Measurements from ENCODE around the gene LRCH4. TPM values are rescaled to one million over a fixed set of nuclear protein-coding genes. Genes with fewer than 3 reads are reported as not detected.
"Not testable (repeated sequence)": the region's sequence is repeated elsewhere in the genome, so short reads cannot be mapped to it uniquely, and the experiment has no call there.

Gene LRCH4
- polyA plus RNA-seq, 1 experiment: 11.3 TPM

GRCh38 chr7:100539436-100540006 lies 46.4 kb downstream of the LRCH4 start:
- DNase-seq (ENCODE audit: low read depth, low spot score): no peak
- Histone ChIP-seq H3K9me3 (ENCODE audit: control insufficient read depth, insufficient read depth, low read length) (no peaks in the 10 kb centered on the region), H3K27me3 (ENCODE audit: control insufficient read depth, insufficient read depth, low read length) (peaks cover 3% of the 10 kb centered on the region), H3K27ac (ENCODE audit: low read depth, low read length) (no peak overlapping the region), H3K4me3 (ENCODE audit: low read depth, low read length) (peak overlapping the region; percentile 81)
- ChIA-PET POLR2A (interaction anchor here (0.6 to 1.6 kb wide), 3 partner anchors 17 to 335 kb away, joined by 3 to 14 read pairs (median 5); partner anchors contain the start of genes FBXO24, LRCH4 and SRRT), CTCF (interaction anchor here (0.6 to 2.5 kb wide), 6 partner anchors 20 to 152 kb away, joined by 4 to 10 read pairs (median 5); no protein-coding TSS in a partner anchor)
- TF ChIP-seq, protein P1, sequence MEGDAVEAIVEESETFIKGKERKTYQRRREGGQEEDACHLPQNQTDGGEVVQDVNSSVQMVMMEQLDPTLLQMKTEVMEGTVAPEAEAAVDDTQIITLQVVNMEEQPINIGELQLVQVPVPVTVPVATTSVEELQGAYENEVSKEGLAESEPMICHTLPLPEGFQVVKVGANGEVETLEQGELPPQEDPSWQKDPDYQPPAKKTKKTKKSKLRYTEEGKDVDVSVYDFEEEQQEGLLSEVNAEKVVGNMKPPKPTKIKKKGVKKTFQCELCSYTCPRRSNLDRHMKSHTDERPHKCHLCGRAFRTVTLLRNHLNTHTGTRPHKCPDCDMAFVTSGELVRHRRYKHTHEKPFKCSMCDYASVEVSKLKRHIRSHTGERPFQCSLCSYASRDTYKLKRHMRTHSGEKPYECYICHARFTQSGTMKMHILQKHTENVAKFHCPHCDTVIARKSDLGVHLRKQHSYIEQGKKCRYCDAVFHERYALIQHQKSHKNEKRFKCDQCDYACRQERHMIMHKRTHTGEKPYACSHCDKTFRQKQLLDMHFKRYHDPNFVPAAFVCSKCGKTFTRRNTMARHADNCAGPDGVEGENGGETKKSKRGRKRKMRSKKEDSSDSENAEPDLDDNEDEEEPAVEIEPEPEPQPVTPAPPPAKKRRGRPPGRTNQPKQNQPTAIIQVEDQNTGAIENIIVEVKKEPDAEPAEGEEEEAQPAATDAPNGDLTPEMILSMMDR (IDR thresholded peaks at IDR 0.05; ENCODE audit: low read depth, low read length): no peak

GRCh38 chr7:100538654-100539435 lies 47.1 kb downstream of the LRCH4 start, which contains the start of gene AGFG2:
AGFG2 (plus strand) TSS chr7:100539203; CDS start chr7:100539347, 144 bp downstream.
- Histone ChIP-seq H3K4me3 (ENCODE audit: low read depth, low read length) (peak within 1 kb of the TSS; percentile 81), H3K9me3 (ENCODE audit: control insufficient read depth, insufficient read depth, low read length) (no peaks in the 10 kb centered on the region), H3K27ac (ENCODE audit: low read depth, low read length) (peak within 1 kb of the TSS; percentile 31), H3K27me3 (ENCODE audit: control insufficient read depth, insufficient read depth, low read length) (peaks cover 6% of the 10 kb centered on the region)
- TF ChIP-seq, protein P1 (IDR thresholded peaks at IDR 0.05; ENCODE audit: low read depth, low read length): no peak
- CTCF ChIA-PET: interaction anchor here (0.7 to 2.5 kb wide), 3 partner anchors 21 to 152 kb away, joined by 4 to 10 read pairs (median 5); no protein-coding TSS in a partner anchor
- POLR2A ChIA-PET: interaction anchor here (0.6 to 1.6 kb wide), 4 partner anchors 18 to 336 kb away, joined by 3 to 14 read pairs (median 4); partner anchors contain the start of genes FBXO24, LRCH4 and SRRT
- DNase-seq (ENCODE audit: low read depth, low spot score): peak; percentile 99

DNA sequence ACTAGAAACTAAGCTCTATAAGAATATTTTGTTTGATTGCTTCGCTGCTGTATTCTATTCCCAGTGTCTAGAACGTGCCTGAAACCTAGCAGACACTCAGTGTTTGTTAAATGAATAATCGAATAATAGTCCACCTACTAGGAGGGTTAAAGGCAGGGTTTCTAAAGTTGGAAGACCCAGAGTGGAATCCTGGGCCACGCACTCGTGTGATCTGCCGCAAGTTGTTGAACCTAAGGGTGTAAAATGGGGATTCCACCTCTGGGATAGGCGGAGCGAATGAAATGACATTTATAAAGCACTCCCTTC lies 47.6 kb downstream of the LRCH4 start:
- Histone ChIP-seq H3K27me3 (ENCODE audit: control insufficient read depth, insufficient read depth, low read length) (peaks cover 6% of the 10 kb centered on the region), H3K9me3 (ENCODE audit: control insufficient read depth, insufficient read depth, low read length) (no peaks in the 10 kb centered on the region), H3K4me3 (ENCODE audit: low read depth, low read length) (peak overlapping the region; percentile 57), H3K27ac (ENCODE audit: low read depth, low read length) (peak overlapping the region; percentile 31)
- DNase-seq (ENCODE audit: low read depth, low spot score): no peak
- TF ChIP-seq, protein P1 (IDR thresholded peaks at IDR 0.05; ENCODE audit: low read depth, low read length): no peak
- CTCF ChIA-PET: interaction anchor here (2.1 to 2.5 kb wide), 2 partner anchors 21 to 25 kb away, joined by 5 to 10 read pairs; no protein-coding TSS in a partner anchor
- POLR2A ChIA-PET: interaction anchor here (0.7 to 1.6 kb wide), 4 partner anchors 18 to 60 kb away, joined by 3 to 14 read pairs (median 5); partner anchors contain the start of genes FBXO24 and LRCH4

DNA sequence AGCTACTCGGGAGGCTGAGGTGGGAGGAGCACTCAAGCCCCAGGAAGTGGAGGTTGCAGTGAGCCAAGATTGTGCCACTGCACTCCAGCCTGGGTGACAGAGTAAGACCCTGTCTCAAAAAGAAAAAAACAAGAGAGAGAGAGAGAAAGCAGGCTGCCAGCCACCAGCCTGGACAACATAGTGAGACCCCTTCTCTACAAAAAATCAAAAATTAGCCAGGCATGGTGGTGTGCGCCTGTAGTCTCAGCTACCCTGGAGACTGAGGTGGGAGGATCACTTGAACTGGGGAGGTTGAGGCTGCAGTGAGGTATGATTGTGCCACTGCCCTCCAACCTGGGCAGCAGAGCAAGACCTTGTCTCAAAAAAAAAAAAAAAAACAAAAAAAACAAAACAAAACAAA lies 49.2 kb downstream of the LRCH4 start:
- not testable (repeated sequence) for H3K4me3 ChIP-seq (ENCODE audit: low read depth, low read length); H3K27ac ChIP-seq (ENCODE audit: low read depth, low read length); H3K9me3 ChIP-seq (ENCODE audit: control insufficient read depth, insufficient read depth, low read length); DNase-seq (ENCODE audit: low read depth, low spot score)
- CTCF ChIA-PET: interaction anchor here (0.9 to 1.8 kb wide), 2 partner anchors 30 to 54 kb away, joined by 3 to 5 read pairs; no protein-coding TSS in a partner anchor
- H3K27me3 ChIP-seq (ENCODE audit: control insufficient read depth, insufficient read depth, low read length): peaks cover 13% of the 10 kb centered on the region
- POLR2A ChIA-PET: interaction anchor here (0.7 kb wide), 1 partner anchor 101 kb away, joined by 6 read pairs; no protein-coding TSS in a partner anchor

- H3K9me3 ChIP-seq (ENCODE audit: control insufficient read depth, insufficient read depth, low read length); H3K27ac ChIP-seq (ENCODE audit: low read depth, low read length); DNase-seq (ENCODE audit: low read depth, low spot score); H3K4me3 ChIP-seq (ENCODE audit: low read depth, low read length): not testable (repeated sequence)
- ChIA-PET CTCF (interaction anchor here (0.9 to 1.8 kb wide), 3 partner anchors 24 to 53 kb away, joined by 3 to 5 read pairs (median 3); no protein-coding TSS in a partner anchor), POLR2A (interaction anchor here (0.7 kb wide), 1 partner anchor 101 kb away, joined by 6 read pairs; no protein-coding TSS in a partner anchor)
- H3K27me3 ChIP-seq (ENCODE audit: control insufficient read depth, insufficient read depth, low read length): peaks cover 14% of the 10 kb centered on the region
Measured at GRCh38 chr7:100535982-100536381, 49.9 kb downstream of the LRCH4 start.
